Myocyte (in vitro differentiated cells): ENCODE measurements around the gene INPP5A. TPM values are rescaled to one million over a fixed set of nuclear protein-coding genes. Genes with fewer than 3 reads are reported as not detected.
A peak's percentile ranks its signal among the peaks of the same experiment; 100 is the strongest.

ENCODE experiments used
- DNase-seq: peaks from one replicate; pipeline ENCODE4 v3.0.0-alpha.2; 2012; ENCODE audit warnings: low read depth
- total RNA-seq: library from RNA; depleted of rRNA; stranded (reverse); fragments of >200 nt; gene quantifications from 2 replicates; pipeline ENCODE4 v1.2.3, GENCODE V29; 2014

Gene INPP5A
- total RNA-seq, 1 donor from 2014 or later: 48.6 TPM

- no peak for DNase-seq
Observed at GRCh38 chr10:132655735-132656134, 118.1 kb downstream of the INPP5A start.

GRCh38 chr10:132656283-132657126, 118.9 kb downstream of the INPP5A start:
- DNase-seq: no peak

GRCh38 chr10:132657127-132657706, 119.6 kb downstream of the INPP5A start:
- no peak for DNase-seq

- DNase-seq: no peak
Observed at GRCh38 chr10:132657748-132658147, 120.2 kb downstream of the INPP5A start.

- DNase-seq: no peak
Observed at GRCh38 chr10:132658546-132659205, 121.1 kb downstream of the INPP5A start.

- DNase-seq: no peak
Observed at GRCh38 chr10:132659206-132660091, 121.9 kb downstream of the INPP5A start.

GRCh38 chr10:132660385-132660784, 122.8 kb downstream of the INPP5A start:
- no peak for DNase-seq

- DNase-seq: no peak
Observed at GRCh38 chr10:132662186-132662920, 124.8 kb downstream of the INPP5A start.

GRCh38 chr10:132663666-132664365, 126.2 kb downstream of the INPP5A start:
- DNase-seq: no peak

GRCh38 chr10:132664407-132664806, 126.8 kb downstream of the INPP5A start:
- no peak for DNase-seq

GRCh38 chr10:132664883-132665282, 127.3 kb downstream of the INPP5A start:
- no peak for DNase-seq

GRCh38 chr10:132665946-132666704, 128.5 kb downstream of the INPP5A start:
- peak; percentile 34 for DNase-seq

GRCh38 chr10:132666705-132667341, 129.2 kb downstream of the INPP5A start:
- DNase-seq: no peak

- no peak for DNase-seq
Observed at GRCh38 chr10:132667342-132668047, 129.9 kb downstream of the INPP5A start.

GRCh38 chr10:132668048-132668394, 130.4 kb downstream of the INPP5A start:
- no peak for DNase-seq

GRCh38 chr10:132669208-132669861, 131.7 kb downstream of the INPP5A start:
- DNase-seq: peak; percentile 24

- DNase-seq: no peak
Observed at GRCh38 chr10:132670546-132671227, 133.1 kb downstream of the INPP5A start.
